IMR-90 (cell line): ENCODE data around the gene NFKB1. TPM values are rescaled to one million over a fixed set of nuclear protein-coding genes. Genes with fewer than 3 reads are reported as not detected.

ENCODE experiments used
- ATAC-seq: fragments of 200-7000 bp; cut with Tn5 transposase; 2 replicates; pipeline ENCODE4 v1.9.1; 2020; ENCODE audit warnings: low read depth, mild to moderate bottlenecking, moderate library complexity
- BruUV-seq: library from RNA; stranded (reverse); fragments of 400-500 nt; replicated peaks from 2 replicates; lab custom pipeline; 2021; lab: Mats Ljungman, UMichigan
- CTCF ChIA-PET: fragments of 300-600 bp; formaldehyde crosslinking; extraction: SDS; loops from one replicate; lab custom pipeline; 2021; ENCODE audit warnings: antibody characterized with exemption; lab: Yijun Ruan, JAX
- POLR2A ChIA-PET: fragments of 300-600 bp; sonication (Branson Sonifier 250); formaldehyde crosslinking; loops from one replicate; lab custom pipeline; 2022; ENCODE audit warnings: antibody characterized with exemption; ENCODE audit not compliant: unreplicated experiment; lab: Charles Lee
- DNase-seq: peaks from one replicate; pipeline ENCODE4 v3.0.0; 2013
- H2AFZ ChIP-seq: replicated peaks from 2 replicates; pipeline ENCODE3; 2013; ENCODE audit warnings: low read length, mild to moderate bottlenecking; ENCODE audit not compliant: poor library complexity
- H2AK5ac ChIP-seq: 2 replicates; pipeline ENCODE4 v1.6.1; 2013; ENCODE audit warnings: low read depth, low read length, inconsistent platforms
- H2AK9ac ChIP-seq: replicated peaks from 2 replicates; pipeline ENCODE3; 2013; ENCODE audit warnings: mild to moderate bottlenecking, low read depth, low read length, moderate library complexity; ENCODE audit not compliant: poor library complexity
- H2BK120ac ChIP-seq: 2 replicates; pipeline ENCODE4 v1.6.1; 2013; ENCODE audit warnings: low read depth, low read length, inconsistent platforms
- H2BK15ac ChIP-seq: 3 replicates; pipeline ENCODE4 v1.6.1; 2013; ENCODE audit warnings: low read depth, low read length, inconsistent platforms
- H2BK20ac ChIP-seq: 2 replicates; pipeline ENCODE4 v1.6.1; 2013; ENCODE audit warnings: low read depth, mild to moderate bottlenecking, inconsistent platforms, low read length, moderate library complexity
- H2BK5ac ChIP-seq: 2 replicates; pipeline ENCODE4 v1.6.1; 2013; ENCODE audit warnings: mild to moderate bottlenecking, low read depth, low read length, inconsistent platforms; ENCODE audit not compliant: poor library complexity, severe bottlenecking
- H3K14ac ChIP-seq: replicated peaks from 2 replicates; pipeline ENCODE4 v1.6.1; 2013; ENCODE audit warnings: low read depth, low read length, inconsistent platforms
- H3K18ac ChIP-seq: 2 replicates; pipeline ENCODE4 v1.6.1; 2013; ENCODE audit warnings: low read depth, low read length, control low read depth
- H3K23ac ChIP-seq: 2 replicates; pipeline ENCODE4 v1.6.1; 2013; ENCODE audit warnings: low read depth, low read length, inconsistent platforms
- H3K27ac ChIP-seq: 2 replicates; pipeline ENCODE4 v1.5.1; 2013; ENCODE audit warnings: mild to moderate bottlenecking, control low read depth, low read length; ENCODE audit not compliant: insufficient read depth
- H3K27me3 ChIP-seq: 2 replicates; pipeline ENCODE4 v1.6.1; 2013; ENCODE audit warnings: low read length; ENCODE audit not compliant: control insufficient read depth, insufficient read depth
- H3K36me3 ChIP-seq: 2 replicates; pipeline ENCODE4 v1.6.1; 2013; ENCODE audit warnings: low read length, mixed read lengths; ENCODE audit not compliant: control insufficient read depth, insufficient read depth
- H3K4ac ChIP-seq: 2 replicates; pipeline ENCODE4 v1.6.1; 2013; ENCODE audit warnings: low read depth, low read length, inconsistent platforms
- H3K4me1 ChIP-seq: 2 replicates; pipeline ENCODE4 v1.6.1; 2013; ENCODE audit warnings: low read length, mixed read lengths; ENCODE audit not compliant: control insufficient read depth, insufficient read depth
- H3K4me2 ChIP-seq: 2 replicates; pipeline ENCODE4 v1.6.1; 2013; ENCODE audit warnings: low read depth, mild to moderate bottlenecking, control low read depth, low read length, moderate library complexity
- H3K4me3 ChIP-seq: 2 replicates; pipeline ENCODE4 v1.5.1; 2013; ENCODE audit warnings: low read depth, mild to moderate bottlenecking, control low read depth, low read length, moderate library complexity; ENCODE audit not compliant: insufficient read depth
- H3K56ac ChIP-seq: 2 replicates; pipeline ENCODE4 v1.6.1; 2013; ENCODE audit warnings: low read length, inconsistent platforms; ENCODE audit not compliant: insufficient read depth; ENCODE audit errors: extremely low read depth
- H3K79me1 ChIP-seq, 2 experiments: 2 replicates each; pipeline ENCODE4 v1.6.1; 2013; ENCODE audit warnings: low read length in 2 of 2, inconsistent platforms in 1 of 2, low read depth in 1 of 2
- H3K9ac ChIP-seq: 2 replicates; pipeline ENCODE4 v1.6.1; 2013; ENCODE audit warnings: low read depth, low read length, control low read depth
- H3K9me1 ChIP-seq: 2 replicates; pipeline ENCODE4 v1.6.1; 2013; ENCODE audit warnings: low read length, inconsistent platforms; ENCODE audit not compliant: insufficient read depth
- H3K9me3 ChIP-seq: 2 replicates; pipeline ENCODE4 v1.6.1; 2013; ENCODE audit warnings: low read length; ENCODE audit not compliant: control insufficient read depth, insufficient read depth
- H4K20me1 ChIP-seq: 2 replicates; pipeline ENCODE4 v1.6.1; 2013; ENCODE audit warnings: low read length, inconsistent platforms; ENCODE audit not compliant: insufficient read depth
- H4K5ac ChIP-seq: 2 replicates; pipeline ENCODE4 v1.6.1; 2013; ENCODE audit warnings: mild to moderate bottlenecking, low read depth, low read length, control low read depth
- H4K8ac ChIP-seq, 2 experiments: 2 replicates each; pipeline ENCODE4 v1.6.1; 2013; ENCODE audit warnings: low read depth in 2 of 2, low read length in 2 of 2, control low read depth in 1 of 2, inconsistent platforms in 1 of 2
- H4K91ac ChIP-seq: 2 replicates; pipeline ENCODE4 v1.6.1; 2013; ENCODE audit warnings: low read depth, low read length, inconsistent platforms; ENCODE audit not compliant: insufficient read depth
- ELK1 ChIP-seq: fragments of 150-350 bp; IDR thresholded peaks from 2 replicates; pipeline ENCODE4 v1.6.1; 2016; ENCODE audit warnings: low read depth, mild to moderate bottlenecking, low read length, moderate library complexity, borderline replicate concordance
- POLR2A ChIP-seq: IDR thresholded peaks from 2 replicates; pipeline ENCODE4 v1.6.1; 2012; ENCODE audit warnings: mild to moderate bottlenecking, low read depth, low read length
- WGBS, 2 experiments: methylation state at CpG; one replicate each; pipeline versions ENCODE4 v1.1.5 to v1.1.7; 2013; ENCODE audit warnings: missing lambda C conversion rate in 2 of 2; ENCODE audit not compliant: insufficient read length in 1 of 2; ENCODE audit errors: extremely low coverage in 2 of 2; 5-methylcytosine and 5-hydroxymethylcytosine counted together
- dilution Hi-C: fragments of 300-500 bp; cut with HindIII; formaldehyde crosslinking; loops from one replicate; pipeline ENCODE4 v1.14.3; 2018; ENCODE audit warnings: low sequenced_read_pairs; ENCODE audit not compliant: unreplicated experiment
- in situ Hi-C: fragments of 300-500 bp; cut with MboI; formaldehyde crosslinking; loops from 3 replicates; pipeline ENCODE4 v1.14.3; 2019; ENCODE audit warnings: low sequenced_read_pairs, inconsistent platforms, mixed read lengths
- intact Hi-C: fragments of 100-400 bp; cut with micrococcal nuclease; formaldehyde crosslinking; loops from 2 replicates; pipeline ENCODE4 v1.10.0; 2022
- polyA plus RNA-seq, 3 experiments: library from polyadenylated mRNA; depleted of rRNA; stranded (reverse); fragments of >200 nt; gene quantifications; 2 replicates each; pipeline ENCODE4 v1.2.3, GENCODE V29; 2012; ENCODE audit warnings: low replicate concordance in 1 of 3
- total RNA-seq: library from RNA; depleted of rRNA; stranded (reverse); fragments of >200 nt; gene quantifications from 2 replicates; pipeline ENCODE4 v1.2.3, GENCODE V29; 2012

NFKB1 gene
- total and polyA plus RNA-seq, 2 of the 4 experiments (the other 2 are of a cell fraction), result 19.8 to 24.6 TPM

GRCh38 chr4:102560571-102561341, 59.6 kb downstream of the NFKB1 start (continued):
- TF ChIP-seq ELK1, result no peak
- TF ChIP-seq POLR2A, result no peak

GRCh38 chr4:102563000-102563399, 61.8 kb downstream of the NFKB1 start:
- Histone ChIP-seq H3K9me3 (no peaks in the 10 kb centered on the region), H3K9me1 (peaks cover 6% of the 10 kb centered on the region; the same call in 1 of the 2 replicates), H3K36me3 (no peaks in the 10 kb centered on the region; the same call in 1 of the 2 replicates), H3K9ac (no peak overlapping the region), H2BK120ac (no peak overlapping the region), H3K23ac (no peak overlapping the region), H3K56ac (no peak overlapping the region), H3K79me1 (peaks cover 9 to 36% of the 10 kb centered on the region in 2 experiments; a peak in 3 of 4 replicates), H3K4me3 (no peak overlapping the region), H2BK20ac (no peak overlapping the region), H2AK9ac (no peak overlapping the region), H4K5ac (no peak overlapping the region), H3K27ac (no peak overlapping the region), H3K4me1 (peaks cover 5% of the 10 kb centered on the region), H3K27me3 (no peaks in the 10 kb centered on the region), H2AFZ (no peak overlapping the region), H3K4me2 (no peak overlapping the region), H4K20me1 (no peaks in the 10 kb centered on the region), H2AK5ac (no peak overlapping the region), H2BK15ac (no peak overlapping the region), H2BK5ac (no peak overlapping the region), H3K14ac (no peak overlapping the region), H3K4ac (no peak overlapping the region), H4K8ac (no peak overlapping the region), H3K18ac (no peak overlapping the region), H4K91ac (no peak overlapping the region)
- intact Hi-C loops, result no loop called here
- BruUV-seq, result no TSS peak
- ChIA-PET CTCF (no interaction called here), POLR2A (no interaction called here)
- peak; percentile 48 for DNase-seq
- no CpG with 5 or more reads among the region's 1 CpG for WGBS, 2 experiments
- ATAC-seq, result no peak
- in situ Hi-C loops, result no loop called here
- dilution Hi-C loops, result no loop called here
- no peak for TF ChIP-seq ELK1
